Hematopoietic multipotent progenitor cell treated with erythropoietin and hydrocortisone succinate and interleukin-3 and kit ligand, for 17 days (in vitro differentiated cells): Measurements from ENCODE around the gene FBXO17.
"Not testable (repeated sequence)": the region's sequence is repeated elsewhere in the genome, so short reads cannot be mapped to it uniquely, and the experiment has no call there.

Source experiments
- DNase-seq: peaks from one replicate; pipeline ENCODE4 v3.0.0-alpha.2; 2015; ENCODE audit warnings: low spot score

The FBXO17 gene

GRCh38 chr19:38975214-38975860 is at the start of gene FBXO17:
FBXO17 (minus strand) TSS chr19:38975742; CDS start chr19:38950319, 25,423 bp downstream.
- DNase-seq: no peak

- no peak for DNase-seq
Measured at GRCh38 chr19:39024875-39025641, 49.5 kb upstream of the FBXO17 start.

GRCh38 chr19:39021063-39021462 is 45.5 kb upstream of the FBXO17 start:
- no peak for DNase-seq

- DNase-seq: no peak
Measured at GRCh38 chr19:39017646-39018045, 42.1 kb upstream of the FBXO17 start.

GRCh38 chr19:39017026-39017425 is 41.5 kb upstream of the FBXO17 start:
- DNase-seq: no peak

- no peak for DNase-seq
Measured at GRCh38 chr19:39014037-39014436, 38.5 kb upstream of the FBXO17 start.

GRCh38 chr19:39009001-39009400 is 33.5 kb upstream of the FBXO17 start:
- DNase-seq: no peak

GRCh38 chr19:39008137-39008536 is 32.6 kb upstream of the FBXO17 start:
- DNase-seq: no peak

GRCh38 chr19:39007096-39007495 is 31.6 kb upstream of the FBXO17 start:
- no peak for DNase-seq

GRCh38 chr19:39004403-39004802 is 28.9 kb upstream of the FBXO17 start:
- no peak for DNase-seq

- DNase-seq: no peak
Measured at GRCh38 chr19:39003796-39004195, 28.3 kb upstream of the FBXO17 start.

GRCh38 chr19:39003188-39003587 is 27.6 kb upstream of the FBXO17 start:
- DNase-seq: no peak

GRCh38 chr19:39001041-39001440 is 25.5 kb upstream of the FBXO17 start:
- no peak for DNase-seq

- DNase-seq: not testable (repeated sequence)
Measured at GRCh38 chr19:38997576-38997975, 22.0 kb upstream of the FBXO17 start.

- no peak for DNase-seq
Measured at GRCh38 chr19:38993271-38993670, 17.7 kb upstream of the FBXO17 start.

GRCh38 chr19:38990949-38991697 is 15.6 kb upstream of the FBXO17 start:
- DNase-seq: no peak

- not testable (repeated sequence) for DNase-seq
Measured at GRCh38 chr19:38989614-38990013, 14.1 kb upstream of the FBXO17 start.

- no peak for DNase-seq
Measured at GRCh38 chr19:38989066-38989605, 13.6 kb upstream of the FBXO17 start.

- not testable (repeated sequence) for DNase-seq
Measured at GRCh38 chr19:38988627-38989026, 13.1 kb upstream of the FBXO17 start.

- DNase-seq: not testable (repeated sequence)
Measured at GRCh38 chr19:38987745-38988144, 12.2 kb upstream of the FBXO17 start.

- DNase-seq: no peak
Measured at GRCh38 chr19:38985262-38985661, 9.7 kb upstream of the FBXO17 start.

- DNase-seq: no peak
Measured at GRCh38 chr19:38980583-38981374, 5.2 kb upstream of the FBXO17 start.
